ENCODE data around the gene COX15. TPM values are rescaled to one million over a fixed set of nuclear protein-coding genes. Genes with fewer than 3 reads are reported as not detected.
A peak's percentile ranks its signal among the peaks of the same experiment; 100 is the strongest.

Gene COX15
- polyA plus RNA-seq, 6 donors from 2014 or later = 34.9 to 61.5 (median 42.1) TPM

DNA sequence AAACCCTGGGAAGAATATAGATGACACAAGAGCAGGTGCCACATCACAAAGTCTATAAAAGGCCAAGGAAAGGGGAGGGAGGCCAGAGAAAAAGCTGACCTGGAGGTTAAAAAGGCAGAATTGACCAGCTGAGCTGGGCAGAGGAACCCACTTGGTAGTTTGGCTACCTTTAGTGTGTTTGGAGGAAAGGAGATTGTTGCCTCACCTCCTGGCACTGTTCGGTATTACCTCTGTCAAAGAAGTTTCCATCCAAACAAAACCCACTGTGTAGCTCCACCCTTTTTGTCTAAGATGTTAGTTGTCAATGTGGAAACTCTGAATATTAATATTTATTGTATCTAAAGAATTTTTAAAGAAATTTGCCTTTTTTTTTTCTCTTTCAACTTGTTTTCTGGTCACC, 49.2 kb downstream of the COX15 start:
- Mint-ChIP-seq H3K4me1 (peaks cover 6 to 16% (median 9%) of the 10 kb centered on the region in 3 donors), H3K9me3 (no peaks in the 10 kb centered on the region)
- ATAC-seq (ENCODE audit: low read depth in 2 of 2) = peak in 1 of 2 donors; percentile 27

More for the DNA sequence above, 49.2 kb downstream of the COX15 start:
- no peak for DNase-seq
- Mint-ChIP-seq H3K4me3 (no peak overlapping the region), H3K27me3 (no peaks in the 10 kb centered on the region), H3K36me3 (peaks cover 0 to 8% of the 10 kb centered on the region in 2 donors), H3K27ac (no peak overlapping the region)

Other genes with a start within 250 kb of the COX15 start
- gene NKX2-3, start 199.2 kb downstream of the COX15 start, polyA plus RNA-seq (ENCODE audit: low read depth in 6 of 6) = not detected
- gene SLC25A28, start 111.7 kb downstream of the COX15 start, polyA plus RNA-seq (ENCODE audit: low read depth in 6 of 6) = 10 to 100 TPM; 18.0 to 47.8 (median 28.4) TPM
- gene ENTPD7, start 72.6 kb downstream of the COX15 start, polyA plus RNA-seq (ENCODE audit: low read depth in 6 of 6) = under 1 TPM in 5 of 6 donors, not detected in 1; 0.32 to 0.85 (median 0.55) TPM
- 100 to 1,000 TPM in 1 of 6 donors, 10 to 100 TPM in 5; 68.3 to 112 (median 73.7) TPM for gene CUTC, start 107 bp upstream of the COX15 start, polyA plus RNA-seq (ENCODE audit: low read depth in 6 of 6)
- gene ABCC2, start 50.5 kb upstream of the COX15 start, polyA plus RNA-seq (ENCODE audit: low read depth in 6 of 6) = 1 to 10 TPM in 2 of 6 donors, under 1 TPM in 3, not detected in 1; 0.44 to 1.5 (median 0.63) TPM

Measured in naive B cell (primary cell).